Mesenteric fat pad (tissue), 1 donor: Measurements from ENCODE around the gene KRT81. TPM values are rescaled to one million over a fixed set of nuclear protein-coding genes. Genes with fewer than 3 reads are reported as not detected.

Source experiments
- DNase-seq: peaks from one replicate; pipeline ENCODE4 v3.0.0-alpha.2; 2020; ENCODE audit warnings: low spot score
- total RNA-seq: library from RNA; stranded (reverse); fragmentation: NEBNext Ultra II Directional; extraction: Animal tissue kit (Norgen Biotek cat#: 25700); gene quantifications from one replicate; pipeline ENCODE4 v1.2.1, GENCODE V29; 2021
- donor health status: DM: yes; HTN: yes; CAD: no.

Gene KRT81
- total RNA-seq, 1 donor from 2014 or later = not detected

- DNase-seq = peak; percentile 75
Observed at GRCh38 chr12:52244615-52244994, 46.7 kb downstream of the KRT81 start.

GRCh38 chr12:52243856-52244614 lies 47.3 kb downstream of the KRT81 start:
- peak; percentile 91 for DNase-seq

- peak; percentile 57 for DNase-seq
Observed at GRCh38 chr12:52243259-52243855, 48.0 kb downstream of the KRT81 start.

- DNase-seq = peak; percentile 74
Observed at GRCh38 chr12:52242442-52243258, 48.7 kb downstream of the KRT81 start.

- peak; percentile 73 for DNase-seq
Observed at GRCh38 chr12:52241205-52241842, 50.0 kb downstream of the KRT81 start.

- peak; percentile 8 for DNase-seq
Observed at GRCh38 chr12:52240247-52240646, 51.1 kb downstream of the KRT81 start.

GRCh38 chr12:52239767-52240166 lies 51.6 kb downstream of the KRT81 start:
- DNase-seq = peak; percentile 39

GRCh38 chr12:52238916-52239646 lies 52.3 kb downstream of the KRT81 start:
- no peak for DNase-seq

GRCh38 chr12:52238207-52238840 lies 53.0 kb downstream of the KRT81 start:
- peak; percentile 71 for DNase-seq

GRCh38 chr12:52236386-52237050 lies 54.8 kb downstream of the KRT81 start:
- DNase-seq = peak; percentile 60

Other genes starting within 250 kb of the KRT81 start
- 863 TPM for gene NR4A1, start 240.1 kb downstream of the KRT81 start, total RNA-seq
- gene ATG101, start 221.6 kb downstream of the KRT81 start, total RNA-seq = 36.2 TPM
- 0.45 TPM for gene SMIM41, start 211.8 kb downstream of the KRT81 start, total RNA-seq
- gene KRT80, start 99.5 kb downstream of the KRT81 start, total RNA-seq = not detected
- gene KRT7, start 58.3 kb downstream of the KRT81 start, total RNA-seq = 11.7 TPM
- not detected for gene KRT86, start 16.9 kb downstream of the KRT81 start, total RNA-seq
- gene KRT83, start 29.9 kb upstream of the KRT81 start, total RNA-seq = not detected
- gene KRT85, start 75.9 kb upstream of the KRT81 start, total RNA-seq = not detected
- not detected for gene KRT84, start 94.1 kb upstream of the KRT81 start, total RNA-seq
- gene KRT82, start 114.8 kb upstream of the KRT81 start, total RNA-seq = not detected
- not detected for gene KRT75, start 142.8 kb upstream of the KRT81 start, total RNA-seq
- gene KRT6B, start 160.6 kb upstream of the KRT81 start, total RNA-seq = not detected
- gene KRT6C, start 182.3 kb upstream of the KRT81 start, total RNA-seq = not detected
- gene KRT6A, start 201.7 kb upstream of the KRT81 start, total RNA-seq = not detected
- 3.0 TPM for gene KRT5, start 228.9 kb upstream of the KRT81 start, total RNA-seq